Ammon's horn (tissue), 1 donor: ENCODE measurements around the gene APMAP.

Experiments used
- DNase-seq: peaks from one replicate; pipeline ENCODE4 v3.0.0-alpha.2; 2016; ENCODE audit warnings: low spot score

The APMAP gene

GRCh38 chr20:24966317-24967012 is 26.1 kb downstream of the APMAP start:
- DNase-seq: no peak

GRCh38 chr20:24965065-24965919 is 27.3 kb downstream of the APMAP start:
- no peak for DNase-seq

GRCh38 chr20:24964506-24964840 is 28.1 kb downstream of the APMAP start:
- DNase-seq: no peak

GRCh38 chr20:24963672-24964505 is 28.7 kb downstream of the APMAP start:
- no peak for DNase-seq

DNA sequence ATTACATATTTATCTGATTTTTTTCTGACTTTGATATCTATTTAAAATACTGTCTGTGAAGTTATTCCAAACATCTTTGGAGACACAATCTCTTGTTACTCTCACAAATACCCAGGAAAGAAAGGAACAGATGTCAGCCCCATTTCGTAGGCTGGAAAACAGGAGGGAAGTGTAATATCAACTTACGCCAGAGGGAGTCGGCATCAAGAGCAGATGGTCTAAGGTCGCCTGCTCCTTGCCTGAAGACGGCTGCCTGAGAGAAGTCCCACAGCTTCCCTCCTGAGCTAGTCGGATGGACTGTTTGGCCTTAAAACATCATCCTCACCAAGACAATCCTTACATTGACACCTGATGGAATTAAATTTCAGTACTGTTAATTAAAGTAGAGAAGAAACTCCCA is 30.0 kb downstream of the APMAP start:
- no peak for DNase-seq

DNA sequence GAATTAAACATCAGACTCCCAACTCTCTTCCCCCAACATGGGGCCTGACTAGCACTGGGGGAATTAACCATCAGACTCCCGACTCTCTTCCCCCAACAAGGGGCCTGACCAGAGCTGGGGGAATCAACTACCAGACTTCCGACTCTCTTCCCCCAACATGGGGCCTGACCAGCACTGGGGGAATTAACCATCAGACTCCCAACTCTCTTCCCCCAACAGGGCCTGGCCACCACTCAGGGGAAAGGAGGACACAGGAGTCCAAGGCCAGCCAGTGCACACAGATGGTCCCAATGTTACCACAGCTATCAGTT is 30.4 kb downstream of the APMAP start:
- no peak for DNase-seq

DNA sequence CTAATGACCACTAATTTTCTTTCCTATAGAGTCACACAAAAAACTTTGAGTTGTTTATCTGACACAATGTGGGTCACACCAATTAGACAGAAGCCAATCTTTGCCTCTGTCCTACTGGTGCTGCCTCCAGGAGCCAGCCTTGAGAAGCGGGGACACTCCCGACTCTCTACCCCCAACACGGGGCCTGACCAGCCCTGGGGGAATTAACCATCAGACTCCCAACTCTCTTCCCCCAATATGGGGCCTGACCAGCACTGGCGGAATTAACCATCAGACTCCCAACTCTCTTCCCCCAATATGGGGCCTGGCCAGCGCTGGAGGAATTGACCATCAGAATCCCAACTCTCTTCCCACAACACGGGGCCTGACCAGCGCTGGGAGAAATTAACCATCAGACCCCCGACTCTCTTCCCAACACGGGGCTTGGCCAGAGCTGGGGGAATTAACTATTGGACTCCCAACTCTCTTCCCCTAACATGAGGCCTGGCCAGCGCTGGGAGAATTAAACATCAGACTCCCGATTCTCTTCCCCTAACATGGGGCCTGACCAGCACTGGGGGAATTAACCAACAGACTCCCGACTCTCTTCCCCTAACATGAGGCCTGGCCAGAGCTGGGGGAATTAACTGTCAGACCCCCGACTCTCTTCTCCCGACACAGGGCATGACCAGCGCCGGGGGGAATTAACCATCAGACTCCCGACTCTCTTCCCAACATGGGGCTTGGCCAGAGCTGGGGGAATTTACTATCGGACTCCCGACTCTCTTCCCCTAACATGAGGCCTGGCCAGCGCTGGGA is 31.0 kb downstream of the APMAP start:
- DNase-seq: no peak

GRCh38 chr20:24960861-24961260 is 31.7 kb downstream of the APMAP start:
- DNase-seq: no peak

- DNase-seq: no peak
Measured at GRCh38 chr20:24960302-24960801, 32.2 kb downstream of the APMAP start.

DNA sequence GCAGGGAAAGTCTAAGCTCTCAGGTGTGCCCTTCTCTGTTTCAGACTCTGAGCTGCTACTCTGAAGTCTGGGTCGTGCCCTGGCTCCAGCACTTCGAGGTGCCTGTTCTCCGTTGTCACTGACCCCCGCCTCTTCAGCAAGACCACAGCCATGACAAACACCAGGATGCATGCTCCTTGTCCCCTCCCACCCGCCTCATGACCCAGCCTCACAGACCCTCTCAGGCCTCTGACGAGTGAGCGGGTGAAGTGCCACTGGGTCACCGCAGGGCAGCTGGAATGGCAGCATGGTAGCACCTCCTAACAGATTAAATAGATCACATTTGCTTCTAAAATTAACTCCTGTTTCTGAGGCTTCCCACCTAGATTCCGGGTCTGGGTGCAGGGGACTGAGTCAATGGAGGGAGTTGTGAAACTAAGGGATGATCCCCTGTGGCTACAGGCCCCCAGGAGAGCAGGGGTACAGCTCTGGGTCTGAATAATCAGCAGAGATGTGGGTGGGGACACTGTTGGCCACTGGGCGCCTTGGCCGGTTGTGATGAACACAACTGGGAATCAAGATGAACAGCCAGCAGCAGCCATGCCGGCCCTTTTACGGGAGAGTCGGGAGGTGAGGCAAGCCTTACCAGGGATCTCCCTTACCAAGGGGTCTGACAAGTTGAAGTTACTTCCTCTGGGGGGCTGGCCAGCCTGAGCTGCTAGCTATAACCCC is 32.8 kb downstream of the APMAP start:
- DNase-seq: no peak

DNA sequence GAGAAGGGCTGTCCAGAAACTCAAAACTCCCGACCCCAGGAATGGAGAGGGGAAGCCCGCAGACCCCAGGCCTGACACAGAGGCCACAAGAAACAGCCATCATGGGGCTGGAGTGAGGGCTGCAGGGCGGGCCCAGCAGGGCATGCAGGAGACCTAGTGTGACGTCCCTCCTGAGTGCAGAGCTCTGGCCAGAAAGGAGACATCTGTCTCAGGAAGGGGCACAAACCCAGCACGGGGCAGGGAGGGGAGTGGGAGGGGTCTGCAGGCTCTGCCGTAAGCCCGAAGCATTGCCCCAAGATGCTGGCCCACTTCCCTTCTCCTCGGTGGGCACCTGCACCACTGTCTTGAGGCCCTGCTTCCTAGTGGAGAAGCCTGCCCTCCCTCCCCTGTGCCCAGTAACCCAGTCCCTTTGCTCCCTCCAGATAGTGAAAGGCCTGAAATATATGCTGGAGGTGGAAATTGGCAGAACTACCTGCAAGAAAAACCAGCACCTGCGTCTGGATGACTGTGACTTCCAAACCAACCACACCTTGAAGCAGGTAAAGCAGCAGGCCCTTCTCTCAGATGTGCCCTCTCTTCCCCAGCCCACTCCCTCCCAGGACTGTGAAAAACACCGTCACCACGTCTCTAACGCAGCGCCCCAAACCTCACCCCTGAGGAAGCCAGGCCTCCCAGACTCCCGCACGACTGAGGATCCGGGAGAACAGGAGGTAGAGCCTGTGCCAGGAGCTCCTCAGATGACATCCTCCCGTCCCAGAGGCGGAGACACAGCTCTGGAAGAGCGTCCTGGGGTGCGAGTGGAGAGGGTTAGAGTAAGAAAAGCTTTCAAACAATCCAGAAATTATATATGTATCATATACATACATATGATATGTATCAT is 33.8 kb downstream of the APMAP start:
- DNase-seq: no peak

GRCh38 chr20:24957326-24958016 is 35.1 kb downstream of the APMAP start:
- DNase-seq: no peak

- no peak for DNase-seq
Measured at GRCh38 chr20:24956001-24956841, 36.3 kb downstream of the APMAP start.

DNA sequence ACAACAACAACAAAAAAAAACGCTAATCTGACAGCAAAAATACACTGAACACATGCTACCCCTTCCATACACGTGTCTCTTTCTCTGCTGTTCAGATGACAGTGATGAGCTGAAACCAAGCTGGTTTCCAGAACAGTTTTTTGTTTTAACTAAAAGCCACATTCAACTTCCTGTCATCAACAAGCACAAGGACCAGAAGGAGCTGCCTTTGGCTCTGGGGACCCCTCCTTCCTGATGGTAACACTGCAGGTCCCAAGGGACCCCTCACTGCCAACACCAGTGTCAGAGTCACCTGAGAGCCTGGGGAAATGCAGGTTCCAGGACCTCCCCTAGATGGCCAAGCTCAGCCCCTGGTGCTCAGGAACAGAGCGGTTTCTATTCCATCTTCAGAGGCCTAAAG is 37.5 kb downstream of the APMAP start:
- DNase-seq: no peak

GRCh38 chr20:24954566-24954965 is 38.0 kb downstream of the APMAP start:
- DNase-seq: no peak

- no peak for DNase-seq
Measured at GRCh38 chr20:24954151-24954550, 38.4 kb downstream of the APMAP start.

DNA sequence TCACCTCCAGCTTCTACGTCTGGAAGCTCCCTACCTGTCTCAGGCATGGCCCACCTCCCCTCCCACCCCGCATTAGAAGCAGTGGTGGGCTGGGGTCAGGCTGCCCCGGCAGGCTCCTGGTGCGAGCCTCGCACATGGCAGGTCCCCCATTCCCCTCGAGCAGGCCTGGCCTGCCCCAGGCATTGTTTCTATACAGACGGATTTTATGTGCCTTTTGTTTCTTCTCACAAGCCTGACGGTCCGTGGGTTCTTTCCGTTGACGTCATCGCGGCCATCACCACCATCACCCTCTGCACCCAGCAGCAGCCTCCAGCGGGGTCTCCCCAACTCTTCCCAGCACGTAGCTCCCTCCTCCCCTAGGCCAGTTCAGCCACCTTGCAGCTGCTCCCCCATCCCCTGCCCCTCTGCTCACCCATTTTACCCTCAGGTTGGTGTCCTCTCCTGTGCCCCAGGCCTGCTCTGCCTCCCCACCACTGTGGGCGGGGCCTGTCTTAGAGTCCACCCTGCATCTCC is 38.9 kb downstream of the APMAP start:
- DNase-seq: no peak

DNA sequence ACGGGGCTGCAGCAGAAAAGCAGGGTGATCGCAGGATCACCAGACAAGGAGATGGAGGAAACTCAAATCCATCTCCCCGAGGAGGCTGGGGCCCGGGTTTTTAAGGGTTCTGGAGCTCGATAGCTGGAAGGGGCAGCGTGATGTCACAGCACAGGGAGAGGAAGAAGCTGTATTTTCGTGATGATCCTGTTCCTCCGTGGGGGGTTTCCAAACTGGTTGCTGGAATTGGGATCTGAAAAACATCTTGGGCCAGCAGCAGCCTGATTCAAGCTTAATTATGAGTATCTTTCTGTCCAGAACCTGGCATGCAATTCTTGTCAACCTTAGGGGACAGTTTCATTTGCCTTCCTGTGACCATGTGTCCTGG is 39.4 kb downstream of the APMAP start:
- DNase-seq: no peak
